Activated CD8-positive, alpha-beta T cell treated with anti-CD3 and anti-CD28 coated beads for 36 hours (primary cell): ENCODE measurements around the gene CTPS2. TPM values are rescaled to one million over a fixed set of nuclear protein-coding genes. Genes with fewer than 3 reads are reported as not detected.
"Not testable (repeated sequence)": the region's sequence is repeated elsewhere in the genome, so short reads cannot be mapped to it uniquely, and the experiment has no call there.

Experiments used
- ATAC-seq: fragments of 200-7000 bp; cut with Tn5 transposase; one replicate; pipeline ENCODE4 v1.10.0; 2021; ENCODE audit warnings: mild to moderate bottlenecking, moderate library complexity
- CTCF ChIA-PET: fragments of 350-600 bp; sonication (Branson Sonifier 250); formaldehyde crosslinking; loops from one replicate; lab custom pipeline; 2021; ENCODE audit warnings: antibody characterized with exemption; lab: Charles Lee
- POLR2A ChIA-PET: fragments of 350-600 bp; sonication (Branson Sonifier 250); formaldehyde crosslinking; loops from one replicate; lab custom pipeline; 2021; ENCODE audit warnings: antibody characterized with exemption; lab: Charles Lee
- DNase-seq: peaks from one replicate; pipeline ENCODE4 v3.0.0-alpha.2; 2020
- H3K27ac Mint-ChIP-seq: one replicate; pipeline ENCODE4 v1.8.0; 2021; ENCODE audit warnings: mild to moderate bottlenecking, mixed read lengths
- H3K27me3 Mint-ChIP-seq: one replicate; pipeline ENCODE4 v1.8.0; 2021; ENCODE audit warnings: mixed read lengths
- H3K36me3 Mint-ChIP-seq: one replicate; pipeline ENCODE4 v1.8.0; 2021; ENCODE audit warnings: low read depth, mixed read lengths
- H3K4me1 Mint-ChIP-seq: one replicate; pipeline ENCODE4 v1.8.0; 2021; ENCODE audit warnings: low read depth, mixed read lengths
- H3K4me3 Mint-ChIP-seq: one replicate; pipeline ENCODE4 v1.8.0; 2021; ENCODE audit warnings: mild to moderate bottlenecking, moderate library complexity, mixed read lengths
- H3K9me3 Mint-ChIP-seq: one replicate; pipeline ENCODE4 v1.8.0; 2021; ENCODE audit warnings: mixed read lengths
- CTCF ChIP-seq: fragments of 200-600 bp; IDR thresholded peaks from one replicate; pipeline ENCODE4 v1.8.0; 2022; ENCODE audit warnings: antibody characterized with exemption, mild to moderate bottlenecking
- intact Hi-C: fragments of 100-400 bp; cut with micrococcal nuclease; formaldehyde crosslinking; loops from one replicate; pipeline ENCODE4 v1.10.0; 2022
- total RNA-seq, 2 experiments: library from RNA; stranded (reverse); gene quantifications; one replicate each; pipeline ENCODE4 v1.2.3, GENCODE V29; 2021

Gene CTPS2
- total RNA-seq, 2 experiments from 2014 or later, result 6.2 to 6.7 TPM

GRCh38 chrX:16603822-16604221, 108.6 kb downstream of the CTPS2 start:
- Mint-ChIP-seq H3K4me1 (peaks cover 19% of the 10 kb centered on the region), H3K27ac (peak overlapping the region; percentile 91), H3K4me3 (peak overlapping the region; percentile 42), H3K9me3 (no peaks in the 10 kb centered on the region), H3K27me3 (no peaks in the 10 kb centered on the region), H3K36me3 (no peaks in the 10 kb centered on the region)
- no peak for TF ChIP-seq CTCF
- peak; percentile 49 for ATAC-seq
- DNase-seq, result no peak
- intact Hi-C loops, result no loop called here
- POLR2A ChIA-PET, result no interaction called here
- CTCF ChIA-PET, result no interaction called here

- H3K27me3 Mint-ChIP-seq, POLR2A ChIA-PET, H3K36me3 Mint-ChIP-seq, CTCF ChIA-PET, H3K4me3 Mint-ChIP-seq, H3K9me3 Mint-ChIP-seq, H3K27ac Mint-ChIP-seq, ATAC-seq, intact Hi-C loops, DNase-seq: not testable (repeated sequence)
- H3K4me1 Mint-ChIP-seq, result peaks cover 19% of the 10 kb centered on the region
Measured at GRCh38 chrX:16603235-16603634, 109.2 kb downstream of the CTPS2 start.

DNA sequence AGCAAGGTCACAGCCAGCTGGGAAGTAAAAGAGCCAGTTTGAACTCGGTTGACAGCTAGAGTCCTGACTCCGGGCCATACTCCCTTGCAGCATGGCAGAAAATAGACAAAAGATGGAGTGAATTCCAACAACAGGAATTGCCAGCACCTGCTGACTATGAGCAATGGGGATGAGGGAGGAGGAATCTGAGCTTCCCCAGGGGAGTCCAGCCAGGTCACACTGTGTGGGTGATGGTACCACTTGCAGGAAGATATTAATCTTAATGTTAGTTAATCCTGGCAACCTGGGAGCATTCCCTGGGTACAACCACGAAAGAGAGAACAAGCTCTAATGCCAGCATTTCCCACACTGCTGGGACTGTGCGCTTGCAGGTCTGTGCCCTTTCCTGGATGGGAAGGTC, 110.6 kb downstream of the CTPS2 start:
- DNase-seq (no peak), ATAC-seq (no peak)
- Mint-ChIP-seq H3K4me3 (no peak overlapping the region), H3K27me3 (no peaks in the 10 kb centered on the region), H3K36me3 (peaks cover 2% of the 10 kb centered on the region), H3K27ac (no peak overlapping the region), H3K9me3 (no peaks in the 10 kb centered on the region), H3K4me1 (peaks cover 16% of the 10 kb centered on the region)
- TF ChIP-seq CTCF, result no peak
- CTCF ChIA-PET, result no interaction called here
- intact Hi-C loops, result no loop called here
- POLR2A ChIA-PET, result no interaction called here

- H3K36me3 Mint-ChIP-seq, result peaks cover 4% of the 10 kb centered on the region
- intact Hi-C loops, result no loop called here
- no peak for TF ChIP-seq CTCF
- DNase-seq (no peak), ATAC-seq (no peak)
- POLR2A ChIA-PET, result no interaction called here
- H3K4me3 Mint-ChIP-seq, result no peak overlapping the region
- peaks cover 2% of the 10 kb centered on the region for H3K9me3 Mint-ChIP-seq
- CTCF ChIA-PET, result interaction anchor here (1.1 kb wide), 1 partner anchor 158 kb away, joined by 3 read pairs; no protein-coding TSS in a partner anchor
- peaks cover 14% of the 10 kb centered on the region for H3K4me1 Mint-ChIP-seq
- H3K27ac Mint-ChIP-seq, result no peak overlapping the region
- no peaks in the 10 kb centered on the region for H3K27me3 Mint-ChIP-seq
Measured at GRCh38 chrX:16594490-16594889, 118.0 kb downstream of the CTPS2 start.

DNA sequence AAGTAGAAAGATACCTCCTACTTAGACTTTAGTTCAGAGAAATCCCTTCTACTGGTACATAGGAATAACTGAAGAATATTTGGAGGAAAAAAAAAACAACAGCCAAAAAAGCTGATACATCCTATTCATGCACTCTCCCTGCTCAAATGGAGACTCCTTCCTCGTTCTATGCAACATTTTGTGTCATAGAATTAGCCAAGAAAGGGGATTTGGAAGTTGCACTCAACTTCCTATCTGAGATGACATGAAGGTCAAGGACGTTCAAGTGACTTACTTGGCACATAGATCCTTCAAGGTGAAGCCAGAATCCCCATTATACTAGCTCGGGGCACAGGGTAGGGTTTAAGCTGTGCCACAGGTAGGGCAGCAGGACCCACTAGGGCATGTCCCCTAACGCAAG, 118.7 kb downstream of the CTPS2 start:
- H3K36me3 Mint-ChIP-seq, result peaks cover 4% of the 10 kb centered on the region
- no peak for ATAC-seq
- CTCF ChIA-PET, result no interaction called here
- no peaks in the 10 kb centered on the region for H3K27me3 Mint-ChIP-seq
- POLR2A ChIA-PET, result no interaction called here
- TF ChIP-seq CTCF, result no peak
- intact Hi-C loops, result no loop called here
- H3K4me3 Mint-ChIP-seq, result no peak overlapping the region
- peaks cover 2% of the 10 kb centered on the region for H3K9me3 Mint-ChIP-seq
- H3K27ac Mint-ChIP-seq, result no peak overlapping the region
- H3K4me1 Mint-ChIP-seq, result peaks cover 19% of the 10 kb centered on the region
- no peak for DNase-seq
